Measurements from ENCODE around the gene PNPLA7.
"Not testable (repeated sequence)": the region's sequence is repeated elsewhere in the genome, so short reads cannot be mapped to it uniquely, and the experiment has no call there.

DNA sequence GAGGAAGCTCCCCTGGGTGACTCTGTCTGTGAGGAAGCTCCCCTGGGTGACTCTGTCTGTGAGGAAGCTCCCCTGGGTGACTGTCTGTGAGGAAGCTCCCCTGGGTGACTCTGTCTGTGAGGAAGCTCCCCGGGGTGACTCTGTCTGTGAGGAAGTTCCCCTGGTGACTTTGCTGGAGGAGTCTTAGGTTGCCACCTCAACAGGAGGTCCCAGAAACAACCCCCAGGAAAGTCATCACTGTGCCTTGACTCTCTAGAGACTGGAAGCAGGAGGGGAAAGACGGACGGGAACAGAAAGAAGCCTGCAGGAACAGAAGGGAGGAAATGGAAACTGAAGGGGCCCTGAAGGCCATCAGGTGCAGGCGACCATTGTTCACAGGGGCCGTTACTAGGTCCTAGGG lies 18.2 kb upstream of the PNPLA7 start:
- TF ChIP-seq, protein P1, sequence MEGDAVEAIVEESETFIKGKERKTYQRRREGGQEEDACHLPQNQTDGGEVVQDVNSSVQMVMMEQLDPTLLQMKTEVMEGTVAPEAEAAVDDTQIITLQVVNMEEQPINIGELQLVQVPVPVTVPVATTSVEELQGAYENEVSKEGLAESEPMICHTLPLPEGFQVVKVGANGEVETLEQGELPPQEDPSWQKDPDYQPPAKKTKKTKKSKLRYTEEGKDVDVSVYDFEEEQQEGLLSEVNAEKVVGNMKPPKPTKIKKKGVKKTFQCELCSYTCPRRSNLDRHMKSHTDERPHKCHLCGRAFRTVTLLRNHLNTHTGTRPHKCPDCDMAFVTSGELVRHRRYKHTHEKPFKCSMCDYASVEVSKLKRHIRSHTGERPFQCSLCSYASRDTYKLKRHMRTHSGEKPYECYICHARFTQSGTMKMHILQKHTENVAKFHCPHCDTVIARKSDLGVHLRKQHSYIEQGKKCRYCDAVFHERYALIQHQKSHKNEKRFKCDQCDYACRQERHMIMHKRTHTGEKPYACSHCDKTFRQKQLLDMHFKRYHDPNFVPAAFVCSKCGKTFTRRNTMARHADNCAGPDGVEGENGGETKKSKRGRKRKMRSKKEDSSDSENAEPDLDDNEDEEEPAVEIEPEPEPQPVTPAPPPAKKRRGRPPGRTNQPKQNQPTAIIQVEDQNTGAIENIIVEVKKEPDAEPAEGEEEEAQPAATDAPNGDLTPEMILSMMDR (IDR thresholded peaks at IDR 0.05), result not testable (repeated sequence)
- TF ChIP-seq POLR2A (IDR thresholded peaks at IDR 0.05), result not testable (repeated sequence)
